Measurements from ENCODE around the gene COA1.

Gene COA1

DNA sequence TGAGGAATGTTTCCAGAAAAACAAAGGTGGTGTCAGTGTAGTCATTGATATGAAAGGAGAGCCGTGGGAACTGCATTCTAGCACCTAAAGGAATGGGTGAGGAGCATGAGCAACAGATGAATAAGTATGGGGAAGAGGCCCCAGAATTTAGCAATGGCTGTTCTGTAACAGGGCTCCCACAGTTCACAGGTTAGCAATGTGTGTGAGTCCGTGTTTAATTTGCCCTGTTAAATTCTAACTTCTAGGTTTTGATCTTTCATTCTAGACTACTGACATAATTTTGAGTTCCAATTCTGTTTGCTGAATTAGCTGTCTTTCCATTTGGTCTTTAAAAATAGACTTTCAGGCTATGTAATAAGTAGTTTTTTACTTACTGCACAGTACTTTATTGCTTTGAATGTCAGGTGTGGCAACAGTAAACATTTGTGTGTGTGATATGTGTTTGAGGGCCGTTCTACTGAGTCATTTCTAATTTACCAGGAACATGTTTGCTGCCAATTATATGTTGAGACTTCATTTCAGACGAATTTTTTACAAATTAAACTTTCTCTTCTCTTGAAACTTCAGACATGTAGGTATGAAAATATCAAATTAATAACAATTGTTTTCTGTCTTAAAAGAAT, 137.7 kb downstream of the COA1 start:
- no peak for DNase-seq (ENCODE audit: low read depth in 2 of 2)

DNA sequence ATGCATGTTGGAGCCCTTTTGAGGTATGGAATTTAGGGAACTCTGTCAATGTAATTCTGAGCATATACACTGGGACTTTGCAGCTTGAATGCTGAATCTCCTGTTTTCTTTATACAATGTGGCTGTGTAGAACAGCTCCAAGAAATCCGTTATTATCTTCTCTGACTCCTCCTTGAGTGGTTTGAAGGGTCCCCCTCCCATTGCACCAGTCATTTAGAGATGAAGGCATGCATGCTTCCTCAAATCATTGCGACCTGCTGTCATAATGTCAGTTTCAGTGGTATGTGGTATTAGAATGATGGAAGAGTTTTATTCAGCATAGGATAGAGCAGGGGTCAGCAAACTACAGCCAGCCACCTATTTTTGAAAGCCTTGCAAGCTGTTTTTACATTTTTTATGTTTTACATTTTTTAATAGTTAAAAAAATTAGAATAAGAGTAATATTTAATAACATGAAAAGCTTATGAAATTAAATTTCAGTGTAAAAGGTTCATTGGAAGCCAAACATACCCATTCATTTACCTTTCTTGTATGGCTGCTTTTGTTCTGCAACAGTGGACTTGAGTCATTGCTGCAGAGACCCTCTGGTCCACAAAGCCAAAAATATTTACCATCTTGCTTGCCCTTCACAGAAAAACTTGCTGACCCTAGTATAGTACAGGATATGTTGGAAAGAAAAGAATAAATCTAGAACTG, 138.3 kb downstream of the COA1 start:
- no peak for DNase-seq (ENCODE audit: low read depth in 2 of 2)

DNA sequence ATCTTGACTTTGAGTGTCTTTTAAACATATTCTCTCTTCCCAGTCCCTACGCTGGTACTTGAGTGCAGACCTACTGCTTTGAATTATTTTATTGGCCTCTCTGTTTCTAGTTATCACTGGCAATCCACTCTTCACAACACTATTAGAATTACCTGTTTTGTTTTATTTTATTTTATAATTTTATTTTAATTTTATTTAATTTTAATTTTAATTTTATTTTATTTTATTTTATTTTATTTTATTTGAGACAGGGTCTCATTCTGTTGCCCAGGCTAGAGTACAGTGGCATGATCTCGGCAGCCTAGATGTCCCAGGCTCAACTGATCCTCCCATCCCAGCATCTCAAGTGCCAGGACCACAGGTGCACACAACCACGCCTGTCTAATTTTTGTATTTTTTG, 139.6 kb downstream of the COA1 start:
- DNase-seq (ENCODE audit: low read depth in 2 of 2), result no peak
